Nephron progenitor cell (in vitro differentiated cells): Measurements from ENCODE around the gene CEL.

Source experiments
- DNase-seq: peaks from one replicate; pipeline ENCODE4 v3.0.0; 2021
- H3K27ac Mint-ChIP-seq: 2 replicates; pipeline ENCODE4 v1.8.0; 2021; ENCODE audit warnings: mild to moderate bottlenecking, moderate library complexity, mixed read lengths
- H3K27me3 Mint-ChIP-seq: 2 replicates; pipeline ENCODE4 v1.8.0; 2021; ENCODE audit warnings: mild to moderate bottlenecking, low read depth, mixed read lengths; ENCODE audit not compliant: poor library complexity
- H3K36me3 Mint-ChIP-seq: 2 replicates; pipeline ENCODE4 v1.8.0; 2021; ENCODE audit warnings: low read depth, mixed read lengths
- H3K4me1 Mint-ChIP-seq: 2 replicates; pipeline ENCODE4 v1.8.0; 2021; ENCODE audit warnings: mixed read lengths
- H3K4me3 Mint-ChIP-seq: 2 replicates; pipeline ENCODE4 v1.8.0; 2021; ENCODE audit warnings: mild to moderate bottlenecking, moderate library complexity, mixed read lengths
- H3K9me3 Mint-ChIP-seq: 2 replicates; pipeline ENCODE4 v1.8.0; 2021; ENCODE audit warnings: mild to moderate bottlenecking, moderate library complexity, mixed read lengths
- CTCF ChIP-seq: fragments of 200-600 bp; sonication (generic); IDR thresholded peaks from 2 replicates; pipeline ENCODE4 v1.5.0; 2021; ENCODE audit warnings: antibody characterized with exemption

Gene CEL

GRCh38 chr9:133109931-133110650 lies 48.3 kb downstream of the CEL start:
- Mint-ChIP-seq H3K4me3 (no peak overlapping the region), H3K27me3 (no peaks in the 10 kb centered on the region), H3K27ac (peak overlapping the region; percentile 64), H3K9me3 (no peaks in the 10 kb centered on the region), H3K36me3 (peaks cover 17% of the 10 kb centered on the region), H3K4me1 (peaks cover 21% of the 10 kb centered on the region)
- TF ChIP-seq CTCF = no peak
- DNase-seq = no peak

- no peak for TF ChIP-seq CTCF
- DNase-seq = no peak
- Mint-ChIP-seq H3K27ac (no peak overlapping the region), H3K27me3 (no peaks in the 10 kb centered on the region), H3K4me3 (no peak overlapping the region), H3K9me3 (no peaks in the 10 kb centered on the region), H3K4me1 (peaks cover 33% of the 10 kb centered on the region), H3K36me3 (peaks cover 12% of the 10 kb centered on the region)
These were observed 50.3 kb downstream of the CEL start for GRCh38 chr9:133111808-133112662.

- no peak for TF ChIP-seq CTCF
- no peaks in the 10 kb centered on the region for H3K9me3 Mint-ChIP-seq
- no peak overlapping the region for H3K4me3 Mint-ChIP-seq
- no peak overlapping the region for H3K27ac Mint-ChIP-seq
- no peak for DNase-seq
- H3K4me1 Mint-ChIP-seq = peaks cover 37% of the 10 kb centered on the region
- H3K36me3 Mint-ChIP-seq = peaks cover 12% of the 10 kb centered on the region
- no peaks in the 10 kb centered on the region for H3K27me3 Mint-ChIP-seq
These were observed 50.9 kb downstream of the CEL start for GRCh38 chr9:133112663-133113026.

GRCh38 chr9:133113163-133113948 lies 51.6 kb downstream of the CEL start:
- Mint-ChIP-seq H3K4me3 (no peak overlapping the region), H3K4me1 (peaks cover 44% of the 10 kb centered on the region), H3K9me3 (no peaks in the 10 kb centered on the region), H3K27ac (peak overlapping the region; percentile 97), H3K27me3 (no peaks in the 10 kb centered on the region), H3K36me3 (peaks cover 12% of the 10 kb centered on the region)
- TF ChIP-seq CTCF = no peak
- DNase-seq = no peak

- H3K4me1 Mint-ChIP-seq = peaks cover 52% of the 10 kb centered on the region
- H3K27me3 Mint-ChIP-seq = no peaks in the 10 kb centered on the region
- H3K4me3 Mint-ChIP-seq = no peak overlapping the region
- no peak for TF ChIP-seq CTCF
- H3K27ac Mint-ChIP-seq = peak overlapping the region; percentile 97
- H3K36me3 Mint-ChIP-seq = peaks cover 12% of the 10 kb centered on the region
- H3K9me3 Mint-ChIP-seq = no peaks in the 10 kb centered on the region
- peak; percentile 56 for DNase-seq
These were observed 52.4 kb downstream of the CEL start for GRCh38 chr9:133113949-133114885.
